ENCODE data around the gene NECTIN4.
"Not testable (repeated sequence)": the region's sequence is repeated elsewhere in the genome, so short reads cannot be mapped to it uniquely, and the experiment has no call there.

NECTIN4 gene

DNA sequence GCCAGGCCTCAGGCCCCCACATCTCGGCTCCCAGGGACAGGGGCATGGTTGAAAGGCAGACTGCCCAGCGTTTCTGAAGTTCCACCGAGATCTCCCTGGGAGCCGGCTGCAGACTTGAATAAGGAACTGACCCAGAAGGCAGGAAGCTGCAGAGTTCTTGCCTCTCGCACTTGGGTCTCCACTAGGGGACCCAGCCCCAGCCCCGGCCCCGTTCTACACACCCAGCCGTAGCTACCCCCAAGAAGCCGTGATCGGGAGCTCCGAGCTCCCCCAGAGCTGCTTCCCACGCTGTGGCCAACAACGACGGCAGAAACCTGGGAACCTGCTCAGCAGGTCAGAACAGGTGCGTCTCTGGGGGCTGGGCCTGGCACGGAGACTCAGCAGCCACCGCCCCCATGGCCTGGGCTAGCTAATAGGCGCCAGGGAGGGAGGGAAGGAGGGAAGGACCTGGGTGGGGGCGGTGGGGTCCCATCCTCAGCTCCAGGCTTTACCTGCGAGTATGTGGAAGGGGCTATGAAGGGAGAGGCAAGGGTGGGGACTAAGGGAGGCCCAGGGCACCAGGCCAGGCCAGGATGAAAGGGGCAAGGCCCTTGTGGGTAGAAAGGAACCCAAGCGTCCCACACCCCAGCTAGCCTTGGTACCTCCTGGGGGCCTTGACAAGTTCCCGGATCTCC is at the start of gene NECTIN4:
NECTIN4 (minus strand) TSS at position 308 of the 674 bp plus-strand sequence; CDS start at position 46, 262 bp downstream.
- DNase-seq, result no peak

DNA sequence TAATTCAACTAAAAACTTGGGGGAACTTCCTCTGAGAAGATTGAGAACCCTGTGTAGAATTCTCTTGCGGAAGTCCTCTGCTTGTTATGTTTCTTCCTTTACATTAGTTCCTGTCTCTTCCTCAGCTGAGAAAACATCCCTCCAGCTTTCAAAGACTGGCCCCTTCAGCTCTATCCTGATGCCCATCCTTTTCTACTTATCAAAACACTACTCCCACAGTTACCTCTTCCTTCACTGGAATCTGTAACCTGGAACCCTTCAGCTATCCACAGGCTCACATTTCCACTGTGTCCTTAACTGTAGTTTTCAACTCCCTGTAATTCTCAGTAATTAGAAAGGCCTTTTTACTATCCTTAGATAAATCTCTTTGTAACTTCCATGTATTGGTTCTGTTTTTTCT is 49.1 kb upstream of the NECTIN4 start:
- no peak for DNase-seq

- no peak for DNase-seq
These were observed 48.5 kb upstream of the NECTIN4 start for GRCh38 chr1:161137881-161138280.

- no peak for DNase-seq
These were observed 43.9 kb upstream of the NECTIN4 start for GRCh38 chr1:161133220-161133740.

- peak; percentile 98 for DNase-seq
These were observed 43.3 kb upstream of the NECTIN4 start, which contains the start of gene DEDD for GRCh38 chr1:161132410-161133219. DEDD (minus strand) TSS chr1:161132667; CDS start chr1:161124462, 8,205 bp downstream.

- DNase-seq, result peak; percentile 80
These were observed 42.4 kb upstream of the NECTIN4 start for GRCh38 chr1:161131523-161132409.

DNA sequence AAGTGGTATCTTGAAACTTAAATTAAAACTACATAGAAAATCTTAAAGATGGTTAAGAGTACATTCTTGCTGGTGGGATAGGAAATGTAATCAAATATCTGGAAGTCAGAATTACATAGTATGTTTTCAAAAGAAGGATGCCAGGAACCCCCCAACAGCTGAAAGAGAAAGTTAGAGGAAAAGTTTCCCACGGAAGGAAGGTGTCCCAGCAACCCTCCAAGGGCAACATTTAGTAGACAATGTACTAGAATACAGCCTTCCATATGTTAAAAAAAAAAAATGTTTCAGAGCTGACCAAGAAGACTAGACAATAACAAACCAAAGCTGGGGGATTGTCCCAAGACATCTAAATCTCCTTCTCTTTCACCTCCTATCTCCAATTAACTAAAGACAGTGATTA is 40.9 kb upstream of the NECTIN4 start:
- DNase-seq, result no peak

DNA sequence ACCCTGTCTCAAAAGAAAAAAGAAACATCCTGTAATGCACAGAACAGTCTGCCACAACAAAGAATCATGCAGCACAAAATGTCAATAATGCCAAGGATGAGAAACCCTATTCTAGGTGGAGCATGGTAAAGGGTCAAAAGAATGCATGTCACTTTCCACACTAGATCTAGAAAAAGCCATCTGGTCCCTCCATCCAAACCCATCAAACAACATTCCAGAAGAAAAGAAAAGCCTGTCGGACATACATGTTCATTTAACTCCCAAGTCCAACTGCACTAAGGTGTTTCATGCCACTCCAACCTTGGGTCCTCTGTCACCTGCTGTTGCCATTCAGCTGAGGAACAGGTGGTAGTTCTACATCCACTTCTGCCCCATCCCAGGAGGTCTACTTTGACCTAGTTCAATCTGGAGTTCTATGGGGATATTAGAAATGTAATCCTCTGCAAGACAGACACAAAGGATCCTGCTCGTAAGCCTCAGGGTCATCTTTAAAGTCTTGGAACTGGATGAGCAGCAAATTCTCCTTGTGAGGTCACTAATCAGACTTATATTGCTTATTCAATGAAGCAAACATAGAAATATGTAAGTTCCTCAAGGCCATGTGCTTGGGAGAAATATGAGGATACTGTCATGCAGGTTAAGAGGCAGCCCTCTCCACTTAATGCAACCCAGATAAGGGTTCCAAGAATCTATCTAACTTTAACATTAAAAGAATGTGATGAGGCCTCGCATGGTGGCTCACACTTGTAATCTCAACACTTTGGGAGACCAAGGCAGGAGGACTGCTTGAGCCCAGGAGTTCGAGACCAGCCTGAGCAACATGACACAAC is 39.4 kb upstream of the NECTIN4 start:
- DNase-seq, result peak; percentile 44

DNA sequence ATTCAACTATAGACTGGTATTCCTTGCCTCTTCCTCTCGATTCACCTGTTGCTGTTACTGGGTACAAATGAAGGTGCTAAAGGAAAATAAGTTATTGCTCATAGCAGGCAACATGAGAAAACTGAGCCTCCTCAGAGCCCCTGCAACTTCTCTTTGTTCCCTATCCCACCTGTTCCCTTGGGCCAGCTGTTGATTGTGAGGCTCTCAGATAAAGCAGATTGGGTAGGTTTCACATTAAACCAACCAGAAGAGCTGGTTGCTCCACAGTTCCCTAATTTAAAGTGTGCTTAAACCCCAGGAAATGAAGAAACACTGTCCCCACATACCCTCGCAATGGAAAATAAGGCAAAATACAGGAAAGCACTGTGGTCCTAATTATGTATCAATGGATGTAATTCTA is 38.3 kb upstream of the NECTIN4 start:
- DNase-seq, result peak; percentile 47

DNA sequence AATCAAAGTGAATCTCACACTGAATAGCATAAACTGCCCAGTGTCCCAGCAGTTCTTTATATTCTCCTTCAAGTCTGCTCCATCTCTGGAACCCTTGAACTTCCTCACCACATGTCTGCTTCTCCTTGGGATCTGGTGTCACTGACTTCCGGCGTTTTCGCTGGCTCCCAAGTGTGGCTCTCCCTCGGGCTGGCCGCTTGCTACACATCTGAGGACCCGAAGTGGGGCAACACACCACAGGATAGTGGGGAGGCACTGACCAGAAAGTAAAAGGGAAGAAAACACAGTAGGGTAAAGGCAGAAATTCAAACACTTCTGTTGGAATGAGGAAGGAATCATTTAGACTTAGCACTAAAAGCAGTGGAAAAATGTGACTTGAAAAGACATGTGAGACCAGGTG is 33.6 kb upstream of the NECTIN4 start:
- peak; percentile 13 for DNase-seq

DNA sequence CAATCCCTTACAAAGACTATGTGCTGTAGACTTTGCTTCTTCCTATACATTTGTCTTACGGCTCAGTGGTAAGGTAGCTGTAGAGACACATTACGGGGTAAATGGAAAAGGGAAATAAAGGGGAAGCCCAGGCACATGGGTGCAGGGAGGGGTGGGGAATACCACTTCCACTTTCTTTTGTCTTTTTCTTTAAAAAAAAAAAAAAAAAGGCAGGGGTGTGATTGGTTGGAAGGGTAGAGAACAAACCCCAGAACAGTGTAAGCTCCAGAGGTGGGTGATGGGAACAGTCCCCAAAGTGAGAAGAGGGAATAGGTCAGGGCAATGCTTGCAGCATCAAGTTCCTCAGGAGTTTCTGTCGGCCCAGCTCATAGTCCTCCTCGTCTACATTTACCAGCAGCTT is 32.5 kb upstream of the NECTIN4 start:
- no peak for DNase-seq

DNA sequence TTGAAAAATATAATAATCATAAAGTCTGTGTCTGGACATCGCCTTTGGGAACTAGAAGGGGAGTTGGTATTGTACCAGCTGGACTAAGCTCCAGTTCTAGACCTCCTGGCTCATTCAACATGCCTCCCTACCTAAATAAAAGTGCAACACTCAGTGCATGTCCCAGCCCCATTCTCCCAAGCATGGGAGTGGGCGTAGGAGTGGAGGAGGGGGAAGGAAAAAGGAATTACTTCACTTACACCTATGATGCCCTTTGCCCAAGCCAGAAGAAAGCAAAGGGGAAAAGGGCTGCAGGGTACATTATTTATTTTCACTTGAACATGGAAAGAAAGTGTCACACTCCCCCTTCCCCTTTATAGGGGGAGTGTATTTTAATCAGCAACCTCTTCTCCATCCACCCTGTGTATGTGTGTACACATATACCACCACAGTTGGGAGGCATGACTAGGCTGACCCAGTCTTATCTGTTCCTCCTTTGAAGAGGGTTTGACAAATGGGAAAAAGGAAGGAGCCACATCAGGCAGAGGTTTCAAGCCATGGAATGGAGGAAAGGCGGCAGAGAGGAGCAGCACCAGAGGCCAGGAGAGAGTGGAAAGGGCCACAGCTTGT is 31.8 kb upstream of the NECTIN4 start:
- no peak for DNase-seq

DNA sequence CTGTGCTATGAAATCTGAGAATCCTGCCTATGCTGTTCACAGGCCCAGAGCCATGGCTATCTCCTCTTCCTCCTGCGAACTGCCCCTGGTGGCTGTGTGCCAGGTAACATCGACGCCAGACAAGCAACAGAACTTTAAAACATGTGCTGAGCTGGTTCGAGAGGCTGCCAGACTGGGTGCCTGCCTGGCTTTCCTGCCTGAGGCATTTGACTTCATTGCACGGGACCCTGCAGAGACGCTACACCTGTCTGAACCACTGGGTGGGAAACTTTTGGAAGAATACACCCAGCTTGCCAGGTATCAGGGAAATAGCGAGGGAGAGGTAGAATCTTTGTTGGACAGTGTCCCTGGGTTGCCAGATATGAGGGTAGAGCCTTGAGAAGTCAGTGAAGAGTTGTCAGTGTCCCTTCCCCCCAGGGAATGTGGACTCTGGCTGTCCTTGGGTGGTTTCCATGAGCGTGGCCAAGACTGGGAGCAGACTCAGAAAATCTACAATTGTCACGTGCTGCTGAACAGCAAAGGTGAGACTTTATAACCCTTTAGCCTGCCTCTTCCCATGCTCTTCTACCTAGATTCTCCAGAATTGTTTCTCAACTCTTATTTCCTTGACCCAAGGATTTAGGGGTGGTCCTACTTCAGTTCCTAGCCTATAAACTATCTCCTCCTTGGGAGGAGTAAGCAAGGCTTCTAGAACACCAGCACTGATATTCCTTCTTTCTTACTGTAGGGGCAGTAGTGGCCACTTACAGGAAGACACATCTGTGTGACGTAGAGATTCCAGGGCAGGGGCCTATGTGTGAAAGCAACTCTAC is 29.9 kb upstream of the NECTIN4 start:
- no peak for DNase-seq

DNA sequence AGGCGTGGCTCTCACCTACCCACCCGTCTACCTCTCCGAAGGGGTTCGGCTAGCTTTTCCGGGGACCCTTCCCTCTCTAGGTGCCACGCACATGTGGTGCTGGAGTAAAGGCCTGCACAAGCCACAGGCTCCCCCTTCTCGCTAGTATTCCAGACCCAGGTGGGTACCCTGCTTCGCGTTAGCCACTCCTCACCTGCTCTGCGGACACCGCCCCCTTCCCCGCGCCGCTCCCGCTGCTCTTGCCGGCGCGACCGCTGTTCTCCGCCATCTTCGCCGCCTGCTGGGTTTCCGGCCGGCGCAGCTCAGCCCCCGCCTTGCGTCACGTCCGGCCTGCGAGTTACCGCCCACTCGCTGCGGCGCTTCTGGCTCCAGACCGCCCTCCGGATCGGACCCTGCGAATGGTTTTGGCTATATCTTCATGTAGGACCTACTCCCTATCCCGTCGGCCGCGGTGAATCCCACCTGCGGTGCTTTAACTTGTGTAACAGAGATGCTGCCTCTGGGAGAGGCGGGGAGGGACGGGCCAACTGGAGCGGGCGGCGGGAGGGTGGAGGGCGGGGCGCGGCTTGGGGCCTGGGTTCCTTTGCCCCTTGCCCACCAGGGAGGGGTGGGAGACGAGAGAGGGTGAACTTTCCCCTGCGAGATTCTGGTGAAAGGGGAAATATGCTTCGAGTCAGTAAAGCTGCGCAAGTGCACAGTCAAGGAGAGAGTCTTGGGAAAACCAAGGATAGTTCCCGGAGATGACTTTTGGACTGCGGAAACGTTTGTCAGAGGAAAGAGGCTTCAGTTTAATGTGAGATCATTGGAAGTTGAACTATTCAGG is 28.6 kb upstream of the NECTIN4 start, which contains the start of the genes NIT1 and PFDN2:
NIT1 (plus strand) TSS at position 347 of the 823 bp plus-strand sequence; CDS start at position 419, 72 bp downstream.
PFDN2 (minus strand) TSS at position 279 of the 823 bp plus-strand sequence; CDS start at position 268, 11 bp downstream.
- peak; percentile 66 for DNase-seq

- DNase-seq, result not testable (repeated sequence)
These were observed 26.6 kb upstream of the NECTIN4 start for GRCh38 chr1:161115961-161116360.

GRCh38 chr1:161115132-161115711 is 25.9 kb upstream of the NECTIN4 start:
- DNase-seq, result no peak

DNA sequence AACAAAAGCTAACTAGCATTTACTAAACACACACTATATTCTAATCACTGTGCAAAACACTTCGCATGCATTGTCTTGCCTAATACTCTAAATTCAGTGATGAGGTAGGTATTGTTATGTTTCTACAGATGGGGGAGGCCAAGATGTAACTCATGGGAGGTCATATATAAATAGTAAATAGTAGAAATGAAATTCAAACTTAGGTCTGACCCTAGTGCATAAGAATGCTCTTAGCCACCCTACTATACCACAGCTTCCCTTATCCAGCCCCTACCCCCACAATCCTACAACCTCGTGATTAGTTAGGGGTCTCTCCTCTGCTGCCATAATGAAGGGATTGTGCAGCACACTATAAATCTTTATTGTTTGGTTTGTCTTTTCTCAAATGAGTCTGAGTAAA is 25.2 kb upstream of the NECTIN4 start:
- DNase-seq, result no peak

DNA sequence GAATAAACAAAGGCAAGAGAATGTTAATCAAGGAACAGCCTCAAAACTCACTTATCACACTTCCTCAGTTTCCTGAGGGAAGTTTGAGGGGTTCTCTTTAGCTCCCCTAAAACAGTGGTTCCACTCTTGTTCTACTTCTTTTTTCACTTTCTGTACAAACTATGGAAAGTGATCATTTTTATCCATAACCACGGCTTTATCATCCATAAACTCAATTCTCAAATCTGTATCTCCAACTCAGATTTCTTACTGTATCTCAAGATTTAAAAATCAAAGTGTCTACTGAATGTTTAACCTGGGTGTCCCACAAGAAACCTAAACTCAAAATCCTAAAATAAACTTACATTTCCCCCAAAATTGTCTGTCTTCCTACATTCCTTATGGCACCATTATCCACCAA is 24.6 kb upstream of the NECTIN4 start:
- no peak for DNase-seq

GRCh38 chr1:161111527-161111926 is 22.2 kb upstream of the NECTIN4 start:
- no peak for DNase-seq

Measured in NCI-H1694 (cell line).